ENCODE measurements around the gene NNMT. TPM values are rescaled to one million over a fixed set of nuclear protein-coding genes. Genes with fewer than 3 reads are reported as not detected.

Gene NNMT
- total and polyA plus RNA-seq, 7 donors: 165 to 3,089 (median 751) TPM

DNA sequence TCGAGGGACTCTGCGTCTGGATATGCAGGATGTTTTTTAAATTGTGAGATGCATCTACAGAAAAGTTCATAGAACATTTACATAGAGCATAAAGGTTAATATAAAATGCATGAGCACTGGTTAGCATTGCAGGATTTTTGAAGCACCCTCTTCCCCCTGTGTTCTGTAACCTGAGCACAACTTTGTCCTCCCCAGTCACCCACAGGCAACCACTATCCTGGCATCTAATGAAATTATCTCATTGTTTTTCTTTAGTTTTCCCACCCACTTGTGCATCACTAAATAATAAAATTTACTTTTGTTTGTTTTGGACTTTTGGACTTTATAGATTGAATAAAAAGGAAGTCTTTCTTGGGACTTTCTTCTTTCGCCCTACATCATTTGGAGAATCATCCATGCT, 10.0 kb upstream of the NNMT start:
- Histone ChIP-seq H3K4me1 (peaks cover 4% of the 10 kb centered on the region), H3K4me3 (no peak overlapping the region), H3K9me3 (no peaks in the 10 kb centered on the region), H3K27ac (no peak overlapping the region), H3K36me3 (ENCODE audit: insufficient read depth in 1 of 2, low read depth in 1 of 2) (no peaks in the 10 kb centered on the region), H3K27me3 (ENCODE audit: insufficient read depth in 3 of 3, low read length in 2 of 3) (peaks cover 0 to under 1% (median 0%) of the 10 kb centered on the region in 3 donors)
- 94 to 98% (median 97%) methylated on average over 3 of the region's 3 CpGs for WGBS, 3 donors
- no peak for ATAC-seq
- TF ChIP-seq, protein P1, sequence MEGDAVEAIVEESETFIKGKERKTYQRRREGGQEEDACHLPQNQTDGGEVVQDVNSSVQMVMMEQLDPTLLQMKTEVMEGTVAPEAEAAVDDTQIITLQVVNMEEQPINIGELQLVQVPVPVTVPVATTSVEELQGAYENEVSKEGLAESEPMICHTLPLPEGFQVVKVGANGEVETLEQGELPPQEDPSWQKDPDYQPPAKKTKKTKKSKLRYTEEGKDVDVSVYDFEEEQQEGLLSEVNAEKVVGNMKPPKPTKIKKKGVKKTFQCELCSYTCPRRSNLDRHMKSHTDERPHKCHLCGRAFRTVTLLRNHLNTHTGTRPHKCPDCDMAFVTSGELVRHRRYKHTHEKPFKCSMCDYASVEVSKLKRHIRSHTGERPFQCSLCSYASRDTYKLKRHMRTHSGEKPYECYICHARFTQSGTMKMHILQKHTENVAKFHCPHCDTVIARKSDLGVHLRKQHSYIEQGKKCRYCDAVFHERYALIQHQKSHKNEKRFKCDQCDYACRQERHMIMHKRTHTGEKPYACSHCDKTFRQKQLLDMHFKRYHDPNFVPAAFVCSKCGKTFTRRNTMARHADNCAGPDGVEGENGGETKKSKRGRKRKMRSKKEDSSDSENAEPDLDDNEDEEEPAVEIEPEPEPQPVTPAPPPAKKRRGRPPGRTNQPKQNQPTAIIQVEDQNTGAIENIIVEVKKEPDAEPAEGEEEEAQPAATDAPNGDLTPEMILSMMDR (IDR thresholded peaks at IDR 0.05): no peak
- DNase-seq: no peak
- intact Hi-C loops (cut with DNase I): no loop called here

DNA sequence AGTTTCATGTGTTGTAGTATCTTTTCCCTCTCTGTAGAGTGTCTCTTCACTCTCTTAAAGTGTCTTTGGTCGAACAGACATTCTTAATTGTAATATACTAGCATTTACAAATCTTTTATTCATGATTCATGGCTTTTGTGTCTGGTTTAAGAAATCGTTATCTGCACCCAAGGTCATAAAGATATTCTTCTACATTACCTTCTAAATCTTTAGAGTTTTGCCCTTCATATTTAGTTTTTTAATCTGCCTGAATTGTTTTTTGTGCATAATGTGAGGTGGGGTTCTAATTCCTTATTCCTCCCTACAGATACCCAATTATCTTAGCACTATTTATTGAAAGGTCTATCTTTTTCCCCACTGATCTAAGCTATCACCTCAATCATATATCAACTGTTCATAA, 9.0 kb upstream of the NNMT start:
- Histone ChIP-seq H3K4me1 (peaks cover 12% of the 10 kb centered on the region), H3K27me3 (ENCODE audit: insufficient read depth in 3 of 3, low read length in 2 of 3) (peaks cover 0 to 2% (median 0%) of the 10 kb centered on the region in 3 donors), H3K9me3 (no peaks in the 10 kb centered on the region), H3K36me3 (ENCODE audit: insufficient read depth in 1 of 2, low read depth in 1 of 2) (no peaks in the 10 kb centered on the region), H3K27ac (no peak overlapping the region), H3K4me3 (no peak overlapping the region)
- no peak for DNase-seq
- ATAC-seq: no peak
- TF ChIP-seq, protein P1 (IDR thresholded peaks at IDR 0.05): no peak
- intact Hi-C loops (cut with DNase I): no loop called here
- 87 to 94% (median 93%) methylated on average over 2 of the region's 2 CpGs for WGBS, 3 donors

DNA sequence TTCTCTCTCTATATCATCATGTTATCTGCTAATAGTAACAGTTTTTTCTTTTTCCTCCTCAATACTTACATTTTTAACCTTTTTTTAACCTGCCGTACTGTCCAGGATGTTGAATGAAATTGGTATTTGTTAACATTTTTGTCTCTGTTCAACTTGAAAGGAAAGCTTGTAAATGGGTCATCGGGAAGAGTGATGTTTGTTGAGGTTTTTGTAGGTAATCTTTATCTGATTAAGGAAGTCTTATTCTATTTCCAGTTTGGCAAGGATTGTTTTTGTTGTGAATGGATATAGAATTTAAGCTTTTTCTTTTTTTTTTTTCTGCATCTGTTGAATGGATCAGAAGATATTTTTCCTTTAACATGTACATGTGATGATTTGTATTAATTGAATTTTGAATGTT, 8.1 kb upstream of the NNMT start:
- H3K9me3 ChIP-seq: no peaks in the 10 kb centered on the region
- H3K27ac ChIP-seq: no peak overlapping the region
- ATAC-seq (no peak), DNase-seq (no peak)
- H3K4me3 ChIP-seq: no peak overlapping the region
- 80 to 84% (median 81%) methylated on average over 2 of the region's 2 CpGs for WGBS, 3 donors
- H3K4me1 ChIP-seq: peaks cover 22% of the 10 kb centered on the region
- no peaks in the 10 kb centered on the region for H3K36me3 ChIP-seq (ENCODE audit: insufficient read depth in 1 of 2, low read depth in 1 of 2)
- intact Hi-C loops (cut with DNase I): no loop called here
- TF ChIP-seq, protein P1 (IDR thresholded peaks at IDR 0.05): no peak
- H3K27me3 ChIP-seq (ENCODE audit: insufficient read depth in 3 of 3, low read length in 2 of 3): peaks cover 0 to 2% (median 0%) of the 10 kb centered on the region in 3 donors

DNA sequence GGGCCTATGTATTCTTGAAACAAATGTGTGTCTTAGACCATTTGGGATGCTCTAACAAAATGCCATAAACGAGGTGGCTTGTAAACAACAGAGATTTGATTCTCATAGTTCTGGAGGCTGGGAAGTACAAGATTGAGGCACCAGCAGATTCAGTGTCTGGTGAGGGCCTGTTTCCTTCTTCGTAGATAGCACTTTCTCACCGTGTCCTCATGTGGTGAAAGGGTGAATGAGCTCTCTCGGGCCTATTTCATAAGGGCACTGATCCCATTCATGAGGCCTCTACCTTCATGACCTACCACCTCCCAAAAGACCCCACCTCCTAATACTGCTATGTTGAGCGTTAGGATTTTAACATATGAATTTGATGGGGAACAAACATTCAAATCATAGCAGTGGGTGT, 6.4 kb upstream of the NNMT start:
- ATAC-seq (no peak), DNase-seq (no peak)
- no peak overlapping the region for H3K27ac ChIP-seq
- no peaks in the 10 kb centered on the region for H3K36me3 ChIP-seq (ENCODE audit: insufficient read depth in 1 of 2, low read depth in 1 of 2)
- H3K4me3 ChIP-seq: no peak overlapping the region
- intact Hi-C loops (cut with DNase I): no loop called here
- H3K9me3 ChIP-seq: no peaks in the 10 kb centered on the region
- peaks cover 0 to 2% (median 0%) of the 10 kb centered on the region in 3 donors for H3K27me3 ChIP-seq (ENCODE audit: insufficient read depth in 3 of 3, low read length in 2 of 3)
- 81 to 88% (median 87%) methylated on average over 5 of the region's 5 CpGs for WGBS, 3 donors
- TF ChIP-seq, protein P1 (IDR thresholded peaks at IDR 0.05): no peak
- peaks cover 35% of the 10 kb centered on the region for H3K4me1 ChIP-seq

Data from psoas muscle (tissue), 8 donors.